GM18511 (cell line): ENCODE data around the gene EYA3.

ENCODE experiments used
- ATAC-seq: cut with Tn5 transposase; IDR thresholded peaks from one replicate; pipeline ENCODE4 v1.9.1; 2021; ENCODE audit warnings: mild to moderate bottlenecking, moderate library complexity; ENCODE audit not compliant: unreplicated experiment

The EYA3 gene

GRCh38 chr1:27973771-27974416 is 114.5 kb downstream of the EYA3 start:
- ATAC-seq, result no peak

GRCh38 chr1:27972141-27972540 is 116.3 kb downstream of the EYA3 start:
- ATAC-seq, result no peak

GRCh38 chr1:27971674-27972073 is 116.7 kb downstream of the EYA3 start:
- ATAC-seq, result no peak

- no peak for ATAC-seq
Measured at GRCh38 chr1:27970401-27970800, 118.0 kb downstream of the EYA3 start.

GRCh38 chr1:27968692-27969091 is 119.7 kb downstream of the EYA3 start:
- no peak for ATAC-seq

GRCh38 chr1:27967884-27968466 is 120.4 kb downstream of the EYA3 start:
- ATAC-seq, result no peak

GRCh38 chr1:27967106-27967883 is 121.1 kb downstream of the EYA3 start:
- no peak for ATAC-seq

- ATAC-seq, result no peak
Measured at GRCh38 chr1:27966402-27967105, 121.9 kb downstream of the EYA3 start.

GRCh38 chr1:27963393-27963792 is 125.0 kb downstream of the EYA3 start:
- ATAC-seq, result no peak

GRCh38 chr1:27961646-27962221 is 126.7 kb downstream of the EYA3 start:
- ATAC-seq, result no peak

- no peak for ATAC-seq
Measured at GRCh38 chr1:27960762-27961645, 127.4 kb downstream of the EYA3 start.

- ATAC-seq, result peak; percentile 90
Measured at GRCh38 chr1:27959792-27960603, 128.4 kb downstream of the EYA3 start, which contains the start of gene XKR8. Gene XKR8 (plus strand): TSS chr1:27959973. CDS start chr1:27960070, 97 bp downstream.

GRCh38 chr1:27958513-27958912 is 129.9 kb downstream of the EYA3 start:
- ATAC-seq, result no peak

- no peak for ATAC-seq
Measured at GRCh38 chr1:27957655-27958054, 130.8 kb downstream of the EYA3 start.

GRCh38 chr1:27956761-27957160 is 131.6 kb downstream of the EYA3 start:
- no peak for ATAC-seq

- no peak for ATAC-seq
Measured at GRCh38 chr1:27955076-27955475, 133.3 kb downstream of the EYA3 start.

GRCh38 chr1:27954186-27954585 is 134.2 kb downstream of the EYA3 start:
- ATAC-seq, result no peak

GRCh38 chr1:27952147-27952546 is 136.3 kb downstream of the EYA3 start:
- ATAC-seq, result no peak

GRCh38 chr1:27951396-27951795 is 137.0 kb downstream of the EYA3 start:
- no peak for ATAC-seq
